HG02981 (cell line): ENCODE results near the gene ANXA2.
"Not testable (repeated sequence)": the region's sequence is repeated elsewhere in the genome, so short reads cannot be mapped to it uniquely, and the experiment has no call there.

ENCODE experiments used
- ATAC-seq: cut with Tn5 transposase; IDR thresholded peaks from one replicate; pipeline ENCODE4 v1.9.1; 2021; ENCODE audit warnings: mild to moderate bottlenecking, moderate library complexity; ENCODE audit not compliant: unreplicated experiment

ANXA2 gene

DNA sequence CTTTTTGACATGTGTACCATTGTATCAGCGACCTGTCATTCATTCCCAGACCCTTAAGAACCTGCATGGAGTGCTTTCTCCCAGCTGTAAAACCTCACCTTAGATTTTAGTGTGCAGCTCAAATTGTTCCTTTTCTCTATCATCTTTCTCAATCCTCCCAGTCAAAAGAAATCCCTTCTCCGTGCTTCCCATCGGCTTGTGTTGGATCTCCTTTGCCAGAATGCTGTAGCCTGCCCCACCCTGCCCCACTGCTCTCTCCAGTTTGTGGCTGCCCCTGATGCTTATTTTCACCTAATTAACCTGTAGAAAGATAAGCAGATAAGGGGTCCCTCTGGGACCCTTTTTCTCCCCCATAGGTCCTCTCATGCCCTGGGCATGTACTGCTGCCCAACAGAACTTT lies 51.1 kb downstream of the ANXA2 start:
- ATAC-seq: no peak

DNA sequence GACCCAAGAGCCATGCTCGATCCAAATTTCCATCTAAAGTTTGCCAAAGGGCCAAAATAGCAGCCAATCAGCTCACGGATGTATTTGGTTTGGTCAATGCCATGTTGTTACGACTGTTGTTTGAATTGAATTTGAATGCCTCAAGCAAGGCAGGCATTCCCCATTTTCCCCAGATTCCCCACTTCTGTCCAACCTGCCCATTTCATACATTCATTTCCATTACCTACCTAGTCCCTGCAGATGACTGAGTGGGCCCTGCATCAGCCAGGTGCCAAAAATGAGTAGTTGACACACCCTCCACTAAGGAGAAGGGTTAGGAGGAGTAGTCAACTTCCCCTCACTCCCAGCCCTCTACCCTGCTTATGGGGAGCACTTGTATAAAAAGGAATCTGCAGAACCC lies 51.7 kb downstream of the ANXA2 start:
- ATAC-seq: no peak

DNA sequence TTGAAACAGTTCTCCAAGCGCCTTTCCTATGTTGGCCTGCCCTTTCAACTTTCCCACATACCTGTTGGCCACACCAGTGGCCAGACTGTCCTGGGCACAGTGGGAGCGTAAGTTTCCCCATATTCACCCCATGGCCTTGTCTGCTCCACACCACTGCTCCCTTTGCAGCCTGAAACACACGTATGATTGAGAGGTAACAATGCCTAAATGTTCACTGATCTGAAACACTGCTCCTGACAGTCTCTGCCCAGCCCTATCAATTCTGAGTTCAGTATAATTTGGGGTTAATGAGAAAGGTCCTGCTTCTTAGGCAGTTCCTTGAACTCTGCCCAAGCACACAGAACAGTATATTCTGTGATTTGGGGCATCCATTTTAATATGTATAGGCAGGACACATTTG lies 52.2 kb downstream of the ANXA2 start:
- no peak for ATAC-seq

DNA sequence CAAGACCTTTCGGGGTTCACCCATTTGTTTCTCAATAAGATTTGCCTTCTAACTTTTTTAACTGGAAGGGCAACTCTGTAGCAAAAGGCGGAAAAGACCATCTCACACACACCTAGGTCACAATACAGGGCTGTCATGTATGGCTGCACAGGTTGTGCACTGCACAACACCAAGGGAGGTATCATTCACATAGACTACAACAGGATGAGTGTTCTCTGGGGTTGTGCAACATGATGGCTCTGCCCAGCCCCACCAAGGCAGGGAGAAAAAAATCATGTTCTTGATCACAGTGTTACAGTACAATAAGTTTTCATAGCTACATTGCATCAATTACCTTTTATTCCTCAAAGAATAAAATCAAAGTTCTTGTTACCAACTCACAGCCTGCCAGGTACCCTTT lies 52.8 kb downstream of the ANXA2 start:
- no peak for ATAC-seq

DNA sequence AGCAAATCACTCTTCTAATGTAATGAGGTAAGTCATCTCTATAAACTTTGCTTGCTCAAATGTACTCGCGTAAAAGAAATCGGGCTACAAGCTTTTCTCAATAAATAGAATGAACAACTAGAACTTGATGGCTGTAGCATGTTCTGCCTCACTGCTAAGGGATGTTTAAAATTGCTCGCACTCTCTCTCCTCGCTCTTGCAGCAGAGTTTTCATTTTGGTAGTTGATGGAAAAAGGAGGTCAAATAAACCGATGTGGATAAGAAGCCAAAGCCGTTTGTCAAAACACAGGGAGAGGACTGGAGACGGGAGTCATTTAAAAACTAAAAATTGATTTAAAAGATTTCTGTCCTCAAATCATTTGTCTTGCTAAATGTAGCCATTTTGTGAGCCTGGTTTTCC lies 53.3 kb downstream of the ANXA2 start:
- no peak for ATAC-seq

DNA sequence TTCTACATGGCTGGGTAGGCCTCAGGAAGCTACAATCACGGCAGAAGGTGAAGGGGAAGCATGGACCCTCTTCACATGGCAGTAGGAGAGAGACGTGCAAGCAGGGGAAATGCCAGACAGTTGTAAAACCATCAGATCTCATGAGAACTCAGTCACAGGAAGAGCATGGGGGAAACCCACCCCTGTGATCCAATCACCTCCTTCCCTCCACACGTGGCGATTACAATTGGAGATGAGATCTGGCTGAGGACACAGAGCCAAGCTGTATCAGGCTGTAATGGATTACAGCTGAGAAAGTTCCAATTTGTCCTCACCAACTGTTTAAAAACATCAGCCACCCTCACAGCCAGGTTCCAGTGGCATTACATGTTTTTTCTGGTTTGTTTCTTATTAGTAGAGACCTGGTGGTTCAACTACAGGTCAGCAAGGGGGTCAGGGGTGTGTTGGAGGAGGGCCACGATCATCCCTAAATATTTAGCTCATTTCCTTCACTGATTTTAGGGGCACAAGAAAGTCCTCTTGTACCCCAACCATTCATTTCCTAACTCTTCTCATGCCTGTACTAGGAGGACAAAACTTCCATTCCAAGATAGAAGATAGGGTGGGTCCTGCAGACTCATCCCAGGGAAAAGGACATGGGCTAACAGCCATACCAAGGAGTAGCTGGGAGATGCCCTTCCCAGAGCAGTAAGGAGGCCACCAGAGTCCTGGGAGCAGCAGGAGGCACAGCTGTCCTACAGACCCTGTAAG lies 54.4 kb downstream of the ANXA2 start:
- no peak for ATAC-seq

DNA sequence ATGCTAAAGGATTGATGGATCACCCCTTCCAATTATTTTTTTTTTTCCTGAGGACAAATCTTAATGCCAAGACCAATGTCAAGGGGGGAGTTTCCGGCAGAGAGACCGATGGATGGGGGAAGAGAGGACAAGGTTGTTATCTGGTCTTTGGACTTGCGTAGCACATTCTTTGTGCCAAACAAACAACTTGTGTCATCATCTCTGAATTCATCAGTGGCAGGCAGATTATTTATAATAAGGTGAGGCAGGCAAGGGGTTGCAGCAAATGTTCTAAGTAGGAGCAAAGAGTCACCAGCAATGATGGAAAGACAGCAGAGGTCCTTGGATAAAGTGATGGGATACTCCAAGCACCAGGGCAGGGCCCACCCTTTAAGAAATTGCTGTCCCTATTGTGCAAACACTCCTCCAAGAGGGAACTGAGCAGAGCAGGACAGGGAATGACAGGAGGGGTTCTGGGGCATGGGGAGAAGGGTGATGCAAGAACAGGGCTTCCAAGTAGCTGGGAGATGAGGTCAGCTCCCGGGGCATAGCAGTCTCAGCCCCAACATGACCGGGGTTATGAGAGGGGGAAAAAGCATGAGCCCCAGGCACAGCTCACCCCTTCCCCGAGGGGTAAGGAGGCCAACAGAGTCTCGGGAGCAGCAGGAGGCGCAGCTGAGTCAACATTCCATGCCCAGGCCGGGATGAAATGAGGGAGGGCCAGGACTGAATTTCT lies 57.4 kb downstream of the ANXA2 start:
- no peak for ATAC-seq

DNA sequence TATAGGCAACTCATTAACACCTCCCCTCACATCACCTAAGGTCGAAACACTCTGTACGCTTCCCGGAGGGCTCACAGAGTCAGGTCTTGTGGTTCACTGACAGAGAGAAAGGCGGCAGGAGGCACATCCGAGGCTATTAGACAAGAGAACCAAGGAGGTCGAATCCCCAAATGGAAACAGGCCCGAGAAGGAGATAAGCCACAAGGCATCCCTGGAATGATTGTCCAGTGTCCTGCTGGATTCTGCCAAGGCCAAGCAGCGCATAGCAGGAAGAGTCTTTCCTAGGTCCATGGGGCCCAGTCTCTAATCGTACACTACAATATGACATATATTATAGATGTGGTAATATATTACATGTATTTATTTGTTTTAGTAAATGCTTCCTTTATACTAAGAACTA lies 58.5 kb downstream of the ANXA2 start:
- no peak for ATAC-seq

DNA sequence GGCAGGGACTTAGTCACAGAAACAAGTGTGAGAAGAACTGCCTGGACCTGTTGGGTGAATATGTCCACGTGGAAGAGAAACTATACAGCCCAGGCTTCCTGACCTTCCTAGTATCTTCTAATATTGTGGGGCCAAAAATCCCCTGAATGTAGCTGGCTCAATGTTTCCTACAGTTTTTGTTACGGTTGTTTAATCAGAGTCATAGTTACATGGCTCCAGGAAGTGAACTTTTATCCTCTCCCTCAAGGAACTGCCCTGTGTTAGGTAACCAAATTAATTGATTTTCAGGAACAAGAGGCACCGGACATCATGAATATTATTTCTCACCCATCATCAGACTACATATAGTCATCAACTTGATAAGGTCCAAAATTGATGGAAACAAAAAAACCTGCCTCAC lies 59.0 kb downstream of the ANXA2 start:
- no peak for ATAC-seq

DNA sequence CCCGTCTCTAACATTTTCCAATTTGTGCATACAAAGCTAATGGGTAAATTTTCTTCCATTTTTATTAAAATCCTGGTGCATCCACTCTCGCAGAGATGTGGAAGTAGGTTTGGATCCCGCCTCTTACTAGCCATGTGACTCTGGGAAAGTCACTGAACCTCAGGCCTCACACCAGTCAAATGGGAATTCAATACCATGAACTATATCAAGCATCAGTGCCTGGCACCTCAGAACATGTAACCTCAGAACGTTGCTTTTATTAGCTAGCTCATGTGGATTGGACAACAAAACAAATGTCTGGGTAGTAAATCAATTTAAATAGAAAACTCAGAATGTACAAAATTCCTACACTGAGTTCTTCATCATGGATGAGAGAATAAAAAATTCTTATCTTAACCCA lies 60.7 kb downstream of the ANXA2 start:
- ATAC-seq: no peak

DNA sequence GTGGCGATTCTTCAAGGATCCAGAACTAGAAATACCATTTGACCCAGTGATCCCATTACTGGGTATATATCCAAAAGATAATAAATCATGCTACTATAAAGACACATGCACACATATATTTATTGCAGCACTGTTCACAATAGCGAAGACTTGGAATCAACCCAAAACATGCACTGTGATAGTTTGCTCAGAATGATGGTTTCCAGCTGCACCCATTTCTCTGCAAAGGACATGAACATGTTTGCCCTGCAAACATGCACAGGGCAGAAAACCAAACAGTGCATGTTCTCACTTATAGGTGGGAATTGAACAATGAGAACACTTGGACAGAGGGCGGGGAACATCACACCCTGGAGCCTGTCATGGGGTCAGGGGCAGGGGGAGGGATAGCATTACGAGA lies 62.5 kb downstream of the ANXA2 start:
- ATAC-seq: not testable (repeated sequence)

DNA sequence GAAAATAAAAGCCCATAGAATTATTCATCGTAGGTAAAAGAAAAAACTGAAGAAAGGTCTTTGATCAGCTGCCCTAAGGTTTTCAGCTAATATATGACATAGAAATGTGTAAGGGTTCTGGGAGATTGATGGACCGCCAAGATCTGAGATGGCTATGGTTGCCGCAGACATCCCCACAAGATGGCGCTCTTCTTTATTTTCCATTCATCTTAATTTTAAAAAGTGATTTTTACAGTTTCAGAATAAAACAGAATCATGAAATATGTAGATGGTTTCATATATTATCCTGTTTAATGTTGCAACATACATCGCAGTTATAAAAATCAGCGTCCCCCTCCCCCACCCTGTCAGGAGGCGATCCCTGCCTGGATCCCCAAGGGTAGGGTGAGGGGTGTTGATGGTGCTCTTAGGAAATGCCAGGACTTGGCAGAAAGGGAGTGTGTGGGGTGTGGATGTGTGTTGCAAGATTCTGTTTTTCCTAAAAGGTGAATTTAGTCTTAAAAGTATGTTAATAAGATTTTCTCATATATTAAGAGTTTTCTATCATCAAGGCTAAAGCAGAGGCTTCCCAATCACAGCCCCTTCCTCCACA lies 68.8 kb downstream of the ANXA2 start:
- no peak for ATAC-seq

DNA sequence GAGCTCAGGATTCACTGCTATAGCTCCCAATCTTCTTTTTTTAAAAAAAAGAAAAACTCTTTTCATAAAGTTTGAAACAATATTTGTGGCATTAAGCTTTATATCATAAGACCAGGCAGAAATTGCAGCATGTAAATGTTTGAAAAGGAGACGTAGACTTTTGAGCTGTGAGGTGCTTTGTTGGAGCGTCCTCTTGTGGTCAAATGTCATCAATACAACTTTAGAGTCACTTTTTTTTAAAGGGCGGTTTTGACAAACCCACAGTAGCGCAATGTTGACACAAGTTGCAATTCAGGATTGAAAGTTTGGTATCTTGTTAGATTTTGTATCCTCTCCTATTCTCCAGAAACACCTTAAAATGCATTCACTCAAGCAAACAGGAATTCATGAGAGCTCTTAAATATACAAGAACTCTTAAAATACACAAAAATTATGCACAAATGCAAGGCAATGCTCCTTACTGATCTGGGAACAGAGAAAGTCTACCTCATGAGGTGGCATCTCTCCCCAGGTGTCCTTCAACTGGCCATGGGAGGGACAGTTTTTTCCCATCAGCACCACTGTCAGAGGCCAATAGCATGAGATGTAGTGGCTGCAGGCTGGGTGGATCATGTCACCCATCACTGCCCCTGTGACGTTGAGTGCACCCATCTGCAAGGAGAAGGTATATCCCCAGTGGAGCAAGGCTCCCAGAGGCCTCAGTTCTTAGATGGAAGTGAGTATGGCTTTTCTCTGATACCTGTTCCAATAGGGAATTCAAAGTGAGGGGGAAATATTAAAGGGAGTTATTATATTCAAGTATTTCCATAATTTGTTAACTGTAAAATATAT lies 70.7 kb downstream of the ANXA2 start:
- no peak for ATAC-seq

DNA sequence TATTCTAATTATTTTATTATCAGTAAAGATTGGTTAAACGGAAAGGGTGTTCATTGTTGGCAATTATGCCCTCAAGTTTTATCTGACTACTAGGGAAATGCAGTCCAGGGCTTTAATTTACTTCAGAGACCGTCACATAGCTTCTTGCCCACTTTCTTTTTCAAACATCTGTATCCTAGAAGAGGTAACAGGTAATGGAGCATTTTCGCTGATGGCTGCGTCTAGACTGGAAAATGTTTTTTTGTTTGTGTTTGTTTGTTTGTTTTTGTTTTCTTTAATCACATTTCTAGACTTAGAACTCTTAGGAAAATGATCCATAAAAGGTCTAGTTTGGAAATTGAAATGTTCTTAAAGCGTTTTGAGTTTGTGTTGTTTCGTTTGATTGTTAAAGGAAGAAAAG lies 71.4 kb downstream of the ANXA2 start:
- no peak for ATAC-seq

DNA sequence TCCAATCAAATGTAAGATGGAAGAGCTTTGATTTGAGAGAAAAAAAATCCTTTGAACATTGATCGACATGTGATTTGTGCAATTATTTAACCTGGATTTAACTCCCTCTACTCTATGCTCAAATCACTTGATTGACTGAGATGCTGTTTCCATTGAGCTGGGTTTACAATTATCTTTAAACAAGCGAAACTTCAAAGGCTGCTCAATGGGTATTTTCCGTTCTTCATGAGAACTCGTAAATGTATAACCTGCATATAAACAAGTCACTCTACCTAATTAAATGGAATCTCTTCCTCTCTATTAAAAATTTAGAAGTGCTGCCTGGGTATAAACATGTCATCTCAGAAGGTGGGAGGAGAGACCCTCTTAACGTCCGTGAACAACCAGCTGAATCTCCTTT lies 71.9 kb downstream of the ANXA2 start:
- no peak for ATAC-seq

DNA sequence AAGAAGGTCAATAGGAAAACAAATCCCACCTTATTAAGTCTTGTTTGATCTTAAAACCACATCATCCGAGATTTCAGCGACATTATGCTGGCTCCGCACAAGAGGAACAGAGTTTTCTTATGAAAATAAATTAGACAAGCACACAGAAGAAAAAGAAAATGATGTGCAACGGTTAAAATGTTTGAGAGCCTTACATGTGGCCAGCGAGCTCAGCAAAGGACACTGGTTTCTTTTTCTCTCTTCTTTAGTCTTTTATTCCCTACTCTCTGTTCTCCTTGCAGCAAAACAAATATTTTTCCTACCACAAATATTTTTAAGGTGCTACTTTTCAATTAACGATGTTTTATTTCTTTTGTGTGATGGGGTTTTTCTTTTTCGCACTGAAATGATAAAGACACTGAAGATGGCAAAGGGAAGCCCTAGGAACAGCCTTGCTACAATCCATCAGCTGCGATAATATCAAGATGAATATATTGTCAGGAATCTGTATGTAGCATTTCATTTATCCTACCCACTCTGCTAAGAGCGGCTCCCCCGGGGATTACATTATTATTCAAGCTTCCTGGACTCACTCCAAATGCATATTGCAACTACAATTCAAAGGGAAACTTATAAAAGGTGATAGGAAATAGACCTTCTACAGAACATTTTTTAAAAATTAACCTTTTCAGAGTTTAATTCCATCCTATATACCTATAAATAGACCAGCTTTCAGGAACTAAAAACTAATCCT lies 72.9 kb downstream of the ANXA2 start:
- ATAC-seq: no peak

DNA sequence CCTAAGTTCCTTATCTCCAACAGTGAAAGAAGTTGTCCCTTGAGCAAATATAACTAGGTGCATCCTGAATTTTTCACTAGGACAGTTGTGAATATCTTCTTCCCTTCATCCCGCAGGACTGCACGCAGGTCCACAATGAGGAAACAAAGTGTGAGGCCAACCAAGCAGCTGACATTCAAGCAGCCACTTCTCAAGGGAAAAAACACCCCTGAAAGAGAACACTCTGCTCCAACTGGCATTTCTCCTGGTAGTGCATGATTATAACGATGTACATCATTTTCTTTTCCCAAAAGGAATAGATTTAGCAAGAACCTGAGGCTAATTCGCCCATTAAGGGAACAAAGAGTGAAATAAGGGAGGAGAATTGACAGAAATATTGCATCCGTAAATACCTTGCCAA lies 74.5 kb downstream of the ANXA2 start:
- ATAC-seq: no peak

DNA sequence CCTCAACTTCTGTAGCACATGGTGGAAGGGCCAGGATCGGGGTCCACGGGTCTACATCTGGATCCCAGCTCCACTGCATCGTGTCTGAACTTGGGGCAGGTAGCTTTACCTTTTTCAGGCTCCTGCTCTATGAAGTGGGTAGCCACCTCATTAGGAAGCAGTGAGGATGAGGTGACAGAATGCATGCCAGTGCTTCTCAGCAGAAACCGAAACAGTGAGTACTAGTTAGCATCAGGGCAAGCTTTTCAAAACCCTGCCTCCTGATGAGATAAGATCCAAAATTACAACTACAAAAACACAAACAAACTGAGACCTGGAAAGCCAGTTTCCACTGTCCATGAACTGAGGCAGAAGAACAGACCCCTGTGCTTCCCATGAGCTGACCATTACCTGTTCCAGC lies 77.4 kb downstream of the ANXA2 start:
- ATAC-seq: no peak

DNA sequence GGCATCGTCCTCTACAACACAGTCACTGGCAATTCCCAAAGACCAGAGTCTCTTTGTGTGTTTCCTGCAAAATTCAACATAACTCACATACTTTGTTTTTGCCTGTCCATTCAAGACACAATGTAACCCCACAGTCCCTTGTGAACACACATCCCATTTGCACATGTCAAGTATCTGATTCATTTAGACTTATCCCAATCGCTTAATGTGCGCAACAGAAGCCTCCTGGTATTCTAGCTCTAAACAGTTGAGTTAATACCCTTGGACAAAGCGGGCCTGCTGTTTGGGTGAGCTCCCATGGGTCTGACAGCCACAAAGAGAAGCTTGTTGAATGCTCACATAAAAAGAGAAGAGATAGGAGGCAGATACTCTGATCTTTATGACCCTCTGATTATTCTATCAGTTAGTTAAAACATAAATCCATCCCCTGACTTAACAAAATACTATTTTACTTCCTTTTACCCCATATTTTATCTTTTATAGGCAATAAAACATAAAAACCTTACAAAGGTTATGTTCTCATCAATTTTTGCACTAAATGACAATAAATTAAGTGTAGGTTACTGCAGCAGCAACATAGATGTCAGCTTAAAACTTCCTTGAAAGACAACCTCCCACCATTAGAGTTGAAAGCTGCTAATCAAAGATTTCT lies 79.4 kb downstream of the ANXA2 start:
- ATAC-seq: no peak

DNA sequence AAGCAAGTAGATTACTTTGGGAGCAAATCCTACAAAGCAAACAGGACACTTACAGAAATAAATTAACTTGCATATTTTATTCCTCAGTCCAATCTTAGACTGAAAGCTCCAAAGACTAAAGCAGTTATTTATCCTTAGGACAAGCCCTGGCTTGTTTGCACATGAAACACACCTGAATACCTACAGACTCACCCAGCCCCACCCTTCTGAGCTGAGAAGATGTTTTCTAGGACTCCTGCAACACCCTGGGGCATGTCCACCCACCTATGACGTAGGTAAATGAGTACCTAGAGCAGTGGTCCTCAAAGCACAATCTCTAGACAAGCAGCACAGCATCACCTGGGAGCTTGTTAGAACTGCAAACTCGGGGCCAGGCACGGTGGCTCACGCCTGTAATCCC lies 80.8 kb downstream of the ANXA2 start:
- no peak for ATAC-seq
